HEK293 (cell line): ENCODE measurements around the gene ETS2.

Source experiments
- HOXD13 ChIP-seq: sonication (generic); formaldehyde crosslinking; IDR thresholded peaks from 2 replicates; pipeline ENCODE4 v1.8.0; 2022; ENCODE audit warnings: missing genetic modification reagents, borderline replicate concordance
- KLF1 ChIP-seq: fragments of 450-650 bp; formaldehyde crosslinking; IDR thresholded peaks from 2 replicates; pipeline ENCODE4 v1.5.1; 2016; ENCODE audit warnings: missing biosample characterization, missing genetic modification characterization
- KLF7 ChIP-seq: fragments of 450-650 bp; formaldehyde crosslinking; IDR thresholded peaks from 2 replicates; pipeline ENCODE4 v1.5.1; 2016; ENCODE audit warnings: missing biosample characterization, missing genetic modification characterization, borderline replicate concordance
- ZBTB21 ChIP-seq: fragments of 450-650 bp; formaldehyde crosslinking; IDR thresholded peaks from 2 replicates; pipeline ENCODE4 v1.5.1; 2017; ENCODE audit warnings: missing biosample characterization, missing genetic modification characterization
- ZNF221 ChIP-seq: fragments of 450-650 bp; formaldehyde crosslinking; IDR thresholded peaks from 2 replicates; pipeline ENCODE4 v1.5.1; 2017; ENCODE audit warnings: missing biosample characterization, missing genetic modification characterization, borderline replicate concordance
- ZNF24 ChIP-seq: fragments of 450-650 bp; formaldehyde crosslinking; IDR thresholded peaks from 2 replicates; pipeline ENCODE4 v1.5.1; 2016; ENCODE audit warnings: missing biosample characterization, missing genetic modification characterization
- ZNF747 ChIP-seq: fragments of 450-650 bp; formaldehyde crosslinking; IDR thresholded peaks from 2 replicates; pipeline ENCODE4 v1.5.1; 2016; ENCODE audit warnings: missing biosample characterization, missing genetic modification characterization
- ZNF76 ChIP-seq: fragments of 450-650 bp; formaldehyde crosslinking; IDR thresholded peaks from 2 replicates; pipeline ENCODE4; 2016; ENCODE audit warnings: low read depth, missing biosample characterization, missing genetic modification characterization, borderline replicate concordance
- ZNF776 ChIP-seq: fragments of 450-650 bp; formaldehyde crosslinking; IDR thresholded peaks from 2 replicates; pipeline ENCODE4 v1.5.0; 2017; ENCODE audit warnings: missing biosample characterization, missing genetic modification characterization, borderline replicate concordance
- ZNF785 ChIP-seq: fragments of 450-650 bp; formaldehyde crosslinking; IDR thresholded peaks from 2 replicates; pipeline ENCODE4 v1.5.1; 2016; ENCODE audit warnings: missing biosample characterization, missing genetic modification characterization
- ZXDB ChIP-seq: fragments of 450-650 bp; formaldehyde crosslinking; IDR thresholded peaks from 2 replicates; pipeline ENCODE4 v1.5.1; 2016; ENCODE audit warnings: missing biosample characterization, missing genetic modification characterization
- TF ChIP-seq, protein P1 (sequence below): fragments of 450-650 bp; formaldehyde crosslinking; IDR thresholded peaks from 2 replicates; pipeline ENCODE4 v1.5.1; 2016; ENCODE audit warnings: missing biosample characterization, missing genetic modification characterization

GRCh38 chr21:38842079-38842478, 36.4 kb downstream of the ETS2 start:
- TF ChIP-seq HOXD13 (CRISPR knock-in tag) = no peak
- TF ChIP-seq ZXDB (tag by site-specific recombination) = no peak
- no peak for TF ChIP-seq ZNF221 (tag by site-specific recombination)
- no peak for TF ChIP-seq ZNF24 (tag by site-specific recombination)
- no peak for TF ChIP-seq ZNF76 (tag by site-specific recombination)
- no peak for TF ChIP-seq KLF7 (tag by site-specific recombination)
- no peak for TF ChIP-seq KLF1
- no peak for TF ChIP-seq ZBTB21 (tag by site-specific recombination)
- TF ChIP-seq ZNF785 = no peak
- TF ChIP-seq, protein P1, sequence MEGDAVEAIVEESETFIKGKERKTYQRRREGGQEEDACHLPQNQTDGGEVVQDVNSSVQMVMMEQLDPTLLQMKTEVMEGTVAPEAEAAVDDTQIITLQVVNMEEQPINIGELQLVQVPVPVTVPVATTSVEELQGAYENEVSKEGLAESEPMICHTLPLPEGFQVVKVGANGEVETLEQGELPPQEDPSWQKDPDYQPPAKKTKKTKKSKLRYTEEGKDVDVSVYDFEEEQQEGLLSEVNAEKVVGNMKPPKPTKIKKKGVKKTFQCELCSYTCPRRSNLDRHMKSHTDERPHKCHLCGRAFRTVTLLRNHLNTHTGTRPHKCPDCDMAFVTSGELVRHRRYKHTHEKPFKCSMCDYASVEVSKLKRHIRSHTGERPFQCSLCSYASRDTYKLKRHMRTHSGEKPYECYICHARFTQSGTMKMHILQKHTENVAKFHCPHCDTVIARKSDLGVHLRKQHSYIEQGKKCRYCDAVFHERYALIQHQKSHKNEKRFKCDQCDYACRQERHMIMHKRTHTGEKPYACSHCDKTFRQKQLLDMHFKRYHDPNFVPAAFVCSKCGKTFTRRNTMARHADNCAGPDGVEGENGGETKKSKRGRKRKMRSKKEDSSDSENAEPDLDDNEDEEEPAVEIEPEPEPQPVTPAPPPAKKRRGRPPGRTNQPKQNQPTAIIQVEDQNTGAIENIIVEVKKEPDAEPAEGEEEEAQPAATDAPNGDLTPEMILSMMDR (tag by site-specific recombination) = no peak
- no peak for TF ChIP-seq ZNF747 (tag by site-specific recombination)
- TF ChIP-seq ZNF776 (tag by site-specific recombination) = no peak
